IMR-90 (cell line): ENCODE results near the gene RIPOR3. TPM values are rescaled to one million over a fixed set of nuclear protein-coding genes. Genes with fewer than 3 reads are reported as not detected.

ENCODE experiments used
- ATAC-seq: fragments of 200-7000 bp; cut with Tn5 transposase; 2 replicates; pipeline ENCODE4 v1.9.1; 2020; ENCODE audit warnings: low read depth, mild to moderate bottlenecking, moderate library complexity
- BruUV-seq: library from RNA; stranded (reverse); fragments of 400-500 nt; replicated peaks from 2 replicates; lab custom pipeline; 2021; lab: Mats Ljungman, UMichigan
- CTCF ChIA-PET: fragments of 300-600 bp; formaldehyde crosslinking; extraction: SDS; loops from one replicate; lab custom pipeline; 2021; ENCODE audit warnings: antibody characterized with exemption; lab: Yijun Ruan, JAX
- POLR2A ChIA-PET: fragments of 300-600 bp; sonication (Branson Sonifier 250); formaldehyde crosslinking; loops from one replicate; lab custom pipeline; 2022; ENCODE audit warnings: antibody characterized with exemption; ENCODE audit not compliant: unreplicated experiment; lab: Charles Lee
- DNase-seq: peaks from one replicate; pipeline ENCODE4 v3.0.0; 2013
- H2AFZ ChIP-seq: replicated peaks from 2 replicates; pipeline ENCODE3; 2013; ENCODE audit warnings: low read length, mild to moderate bottlenecking; ENCODE audit not compliant: poor library complexity
- H2AK5ac ChIP-seq: 2 replicates; pipeline ENCODE4 v1.6.1; 2013; ENCODE audit warnings: low read depth, low read length, inconsistent platforms
- H2AK9ac ChIP-seq: replicated peaks from 2 replicates; pipeline ENCODE3; 2013; ENCODE audit warnings: mild to moderate bottlenecking, low read depth, low read length, moderate library complexity; ENCODE audit not compliant: poor library complexity
- H2BK120ac ChIP-seq: 2 replicates; pipeline ENCODE4 v1.6.1; 2013; ENCODE audit warnings: low read depth, low read length, inconsistent platforms
- H2BK15ac ChIP-seq: 3 replicates; pipeline ENCODE4 v1.6.1; 2013; ENCODE audit warnings: low read depth, low read length, inconsistent platforms
- H2BK20ac ChIP-seq: 2 replicates; pipeline ENCODE4 v1.6.1; 2013; ENCODE audit warnings: low read depth, mild to moderate bottlenecking, inconsistent platforms, low read length, moderate library complexity
- H2BK5ac ChIP-seq: 2 replicates; pipeline ENCODE4 v1.6.1; 2013; ENCODE audit warnings: mild to moderate bottlenecking, low read depth, low read length, inconsistent platforms; ENCODE audit not compliant: poor library complexity, severe bottlenecking
- H3K14ac ChIP-seq: replicated peaks from 2 replicates; pipeline ENCODE4 v1.6.1; 2013; ENCODE audit warnings: low read depth, low read length, inconsistent platforms
- H3K18ac ChIP-seq: 2 replicates; pipeline ENCODE4 v1.6.1; 2013; ENCODE audit warnings: low read depth, low read length, control low read depth
- H3K23ac ChIP-seq: 2 replicates; pipeline ENCODE4 v1.6.1; 2013; ENCODE audit warnings: low read depth, low read length, inconsistent platforms
- H3K27ac ChIP-seq: 2 replicates; pipeline ENCODE4 v1.5.1; 2013; ENCODE audit warnings: mild to moderate bottlenecking, control low read depth, low read length; ENCODE audit not compliant: insufficient read depth
- H3K27me3 ChIP-seq: 2 replicates; pipeline ENCODE4 v1.6.1; 2013; ENCODE audit warnings: low read length; ENCODE audit not compliant: control insufficient read depth, insufficient read depth
- H3K36me3 ChIP-seq: 2 replicates; pipeline ENCODE4 v1.6.1; 2013; ENCODE audit warnings: low read length, mixed read lengths; ENCODE audit not compliant: control insufficient read depth, insufficient read depth
- H3K4ac ChIP-seq: 2 replicates; pipeline ENCODE4 v1.6.1; 2013; ENCODE audit warnings: low read depth, low read length, inconsistent platforms
- H3K4me1 ChIP-seq: 2 replicates; pipeline ENCODE4 v1.6.1; 2013; ENCODE audit warnings: low read length, mixed read lengths; ENCODE audit not compliant: control insufficient read depth, insufficient read depth
- H3K4me2 ChIP-seq: 2 replicates; pipeline ENCODE4 v1.6.1; 2013; ENCODE audit warnings: low read depth, mild to moderate bottlenecking, control low read depth, low read length, moderate library complexity
- H3K4me3 ChIP-seq: 2 replicates; pipeline ENCODE4 v1.5.1; 2013; ENCODE audit warnings: low read depth, mild to moderate bottlenecking, control low read depth, low read length, moderate library complexity; ENCODE audit not compliant: insufficient read depth
- H3K56ac ChIP-seq: 2 replicates; pipeline ENCODE4 v1.6.1; 2013; ENCODE audit warnings: low read length, inconsistent platforms; ENCODE audit not compliant: insufficient read depth; ENCODE audit errors: extremely low read depth
- H3K79me1 ChIP-seq, 2 experiments: 2 replicates each; pipeline ENCODE4 v1.6.1; 2013; ENCODE audit warnings: low read length in 2 of 2, inconsistent platforms in 1 of 2, low read depth in 1 of 2
- H3K9ac ChIP-seq: 2 replicates; pipeline ENCODE4 v1.6.1; 2013; ENCODE audit warnings: low read depth, low read length, control low read depth
- H3K9me1 ChIP-seq: 2 replicates; pipeline ENCODE4 v1.6.1; 2013; ENCODE audit warnings: low read length, inconsistent platforms; ENCODE audit not compliant: insufficient read depth
- H3K9me3 ChIP-seq: 2 replicates; pipeline ENCODE4 v1.6.1; 2013; ENCODE audit warnings: low read length; ENCODE audit not compliant: control insufficient read depth, insufficient read depth
- H4K20me1 ChIP-seq: 2 replicates; pipeline ENCODE4 v1.6.1; 2013; ENCODE audit warnings: low read length, inconsistent platforms; ENCODE audit not compliant: insufficient read depth
- H4K5ac ChIP-seq: 2 replicates; pipeline ENCODE4 v1.6.1; 2013; ENCODE audit warnings: mild to moderate bottlenecking, low read depth, low read length, control low read depth
- H4K8ac ChIP-seq, 2 experiments: 2 replicates each; pipeline ENCODE4 v1.6.1; 2013; ENCODE audit warnings: low read depth in 2 of 2, low read length in 2 of 2, control low read depth in 1 of 2, inconsistent platforms in 1 of 2
- H4K91ac ChIP-seq: 2 replicates; pipeline ENCODE4 v1.6.1; 2013; ENCODE audit warnings: low read depth, low read length, inconsistent platforms; ENCODE audit not compliant: insufficient read depth
- CEBPB ChIP-seq: IDR thresholded peaks from 2 replicates; pipeline ENCODE4 v1.6.1; 2012; ENCODE audit warnings: low read depth, low read length, improper control_type of control experiment
- RCOR1 ChIP-seq: IDR thresholded peaks from 2 replicates; pipeline ENCODE4 v1.6.1; 2012; ENCODE audit warnings: mild to moderate bottlenecking, low read length, improper control_type of control experiment; ENCODE audit not compliant: insufficient replicate concordance
- RFX5 ChIP-seq: IDR thresholded peaks from 2 replicates; pipeline ENCODE4 v1.8.0; 2012; ENCODE audit warnings: low read depth, mild to moderate bottlenecking, low read length, moderate library complexity
- WGBS, 2 experiments: methylation state at CpG; one replicate each; pipeline versions ENCODE4 v1.1.5 to v1.1.7; 2013; ENCODE audit warnings: missing lambda C conversion rate in 2 of 2; ENCODE audit not compliant: insufficient read length in 1 of 2; ENCODE audit errors: extremely low coverage in 2 of 2; 5-methylcytosine and 5-hydroxymethylcytosine counted together
- dilution Hi-C: fragments of 300-500 bp; cut with HindIII; formaldehyde crosslinking; loops from one replicate; pipeline ENCODE4 v1.14.3; 2018; ENCODE audit warnings: low sequenced_read_pairs; ENCODE audit not compliant: unreplicated experiment
- in situ Hi-C: fragments of 300-500 bp; cut with MboI; formaldehyde crosslinking; loops from 3 replicates; pipeline ENCODE4 v1.14.3; 2019; ENCODE audit warnings: low sequenced_read_pairs, inconsistent platforms, mixed read lengths
- intact Hi-C: fragments of 100-400 bp; cut with micrococcal nuclease; formaldehyde crosslinking; loops from 2 replicates; pipeline ENCODE4 v1.10.0; 2022
- polyA plus RNA-seq, 3 experiments: library from polyadenylated mRNA; depleted of rRNA; stranded (reverse); fragments of >200 nt; gene quantifications; 2 replicates each; pipeline ENCODE4 v1.2.3, GENCODE V29; 2012; ENCODE audit warnings: low replicate concordance in 1 of 3
- total RNA-seq: library from RNA; depleted of rRNA; stranded (reverse); fragments of >200 nt; gene quantifications from 2 replicates; pipeline ENCODE4 v1.2.3, GENCODE V29; 2012

The RIPOR3 gene
- total and polyA plus RNA-seq, 2 of the 4 experiments (the other 2 are of a cell fraction), result 0.54 to 1.7 TPM

- H3K4ac ChIP-seq, result no peak overlapping the region; the same call in 1 of the 2 replicates
- H2AFZ ChIP-seq, result peak overlapping the region; percentile 56
- no peak overlapping the region for H2BK15ac ChIP-seq
- POLR2A ChIA-PET, result interaction anchor here (0.6 kb wide), 1 partner anchor 1541 kb away, joined by 5 read pairs; no protein-coding TSS in a partner anchor
- dilution Hi-C loops, result no loop called here
- intact Hi-C loops, result no loop called here
- H2BK5ac ChIP-seq, result no peak overlapping the region
- H4K20me1 ChIP-seq, result no peaks in the 10 kb centered on the region
- peaks cover 3% of the 10 kb centered on the region; the same call in 1 of the 2 replicates for H3K27me3 ChIP-seq
- no peak for ATAC-seq
- H4K5ac ChIP-seq, result no peak overlapping the region
- no peak for DNase-seq
- 70% methylated on average over 2 of the region's 8 CpGs; no CpG with 5 or more reads in 1 of the 2 experiments for WGBS, 2 experiments
- no peak overlapping the region for H3K18ac ChIP-seq
- BruUV-seq, result no TSS peak
- peaks cover 27% of the 10 kb centered on the region for H3K9me1 ChIP-seq
- H3K56ac ChIP-seq, result no peak overlapping the region
- no peaks in the 10 kb centered on the region for H3K36me3 ChIP-seq
- peak overlapping the region; percentile 60; the same call in 1 of the 2 replicates for H2BK120ac ChIP-seq
- H3K4me1 ChIP-seq, result peaks cover 16% of the 10 kb centered on the region
- H3K27ac ChIP-seq, result no peak overlapping the region
- CTCF ChIA-PET, result no interaction called here
- no peak for TF ChIP-seq RFX5
- peak; percentile 29 for TF ChIP-seq CEBPB
- no peak for TF ChIP-seq RCOR1
- H4K91ac ChIP-seq, result no peak overlapping the region
- no peak overlapping the region for H2AK9ac ChIP-seq
- H3K4me3 ChIP-seq, result no peak overlapping the region
- no peak overlapping the region for H3K23ac ChIP-seq
- in situ Hi-C loops, result no loop called here
- no peaks in the 10 kb centered on the region for H3K9me3 ChIP-seq
- H2BK20ac ChIP-seq, result no peak overlapping the region; the same call in 1 of the 2 replicates
- H3K4me2 ChIP-seq, result no peak overlapping the region
- H3K9ac ChIP-seq, result no peak overlapping the region
- H3K79me1 ChIP-seq, result peaks cover 3 to 5% of the 10 kb centered on the region in 2 experiments; a peak in 1 of 4 replicates
- peak overlapping the region; percentile 54 for H2AK5ac ChIP-seq
- H4K8ac ChIP-seq, result no peak overlapping the region
- peak overlapping the region; percentile 59; the same call in 1 of the 2 replicates for H3K14ac ChIP-seq
Measured at GRCh38 chr20:50727792-50728485, 36.6 kb upstream of the RIPOR3 start.
